HG03045 (cell line): Measurements from ENCODE around the gene P2RY2.
"Not testable (repeated sequence)": the region's sequence is repeated elsewhere in the genome, so short reads cannot be mapped to it uniquely, and the experiment has no call there.

Source experiments
- ATAC-seq: cut with Tn5 transposase; IDR thresholded peaks from one replicate; pipeline ENCODE4 v1.9.1; 2021; ENCODE audit warnings: mild to moderate bottlenecking, moderate library complexity; ENCODE audit not compliant: unreplicated experiment

P2RY2 gene

GRCh38 chr11:73187854-73188253 is 30.2 kb upstream of the P2RY2 start:
- ATAC-seq, result no peak

DNA sequence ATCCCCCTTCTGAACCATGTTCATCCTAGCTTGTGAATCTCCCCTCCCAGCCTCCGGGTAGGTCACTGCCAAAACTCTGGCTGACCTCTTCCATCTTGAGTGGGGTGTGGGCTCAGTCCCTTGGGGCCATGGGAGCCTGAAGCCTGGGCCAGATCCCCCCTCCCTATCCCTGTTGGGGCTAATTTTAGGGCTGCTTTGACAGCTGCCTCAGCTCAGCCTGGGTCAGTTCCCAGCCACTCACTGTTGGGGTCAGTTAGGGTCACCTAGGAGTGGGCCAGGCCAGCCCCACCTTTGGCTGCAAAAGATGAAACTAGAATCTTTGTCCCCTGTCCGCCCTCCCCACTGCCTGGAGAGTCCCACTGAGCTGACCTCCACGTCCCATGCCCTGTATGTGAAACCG is 29.8 kb upstream of the P2RY2 start:
- ATAC-seq, result no peak

GRCh38 chr11:73189315-73189714 is 28.8 kb upstream of the P2RY2 start:
- ATAC-seq, result no peak

DNA sequence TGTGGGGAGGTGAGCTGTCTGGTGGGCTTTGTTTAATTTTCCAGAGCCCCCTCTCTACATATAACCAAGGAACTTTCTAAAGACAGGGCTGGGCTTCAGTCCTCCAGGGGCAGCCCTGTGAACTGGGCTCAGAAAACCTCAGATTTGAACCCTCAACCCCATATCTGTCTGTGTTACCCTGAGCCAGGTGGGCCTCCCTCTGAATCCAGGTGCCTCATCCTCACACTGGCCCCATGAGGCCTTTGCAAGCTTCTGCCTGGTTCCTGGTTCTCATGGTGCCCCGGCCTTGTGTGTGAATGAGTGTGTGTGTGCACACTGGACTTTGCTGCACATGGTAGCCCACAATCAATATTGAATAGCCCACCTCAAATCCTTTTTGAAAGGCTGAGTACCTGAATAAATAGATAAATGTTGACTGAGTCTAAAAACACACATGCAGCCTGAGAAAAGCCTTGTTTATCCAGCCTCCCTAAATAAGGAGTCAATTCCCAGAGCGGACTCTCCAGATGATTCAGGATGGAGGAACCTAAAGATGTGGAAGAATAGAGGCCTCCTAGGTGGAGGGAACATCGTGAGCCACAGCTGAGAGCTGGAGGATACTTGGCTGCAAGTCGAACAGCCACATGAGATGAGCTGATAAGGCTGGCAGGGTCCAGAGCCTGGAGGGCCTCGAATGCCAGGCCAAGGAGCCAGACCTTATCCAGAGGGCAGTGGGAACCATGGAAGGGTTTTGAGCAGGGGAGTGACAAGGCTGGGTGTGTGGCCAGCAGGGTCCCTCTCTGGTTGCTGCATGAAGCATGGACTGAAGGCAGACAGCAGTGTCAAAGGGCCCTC is 28.1 kb upstream of the P2RY2 start:
- ATAC-seq, result no peak

DNA sequence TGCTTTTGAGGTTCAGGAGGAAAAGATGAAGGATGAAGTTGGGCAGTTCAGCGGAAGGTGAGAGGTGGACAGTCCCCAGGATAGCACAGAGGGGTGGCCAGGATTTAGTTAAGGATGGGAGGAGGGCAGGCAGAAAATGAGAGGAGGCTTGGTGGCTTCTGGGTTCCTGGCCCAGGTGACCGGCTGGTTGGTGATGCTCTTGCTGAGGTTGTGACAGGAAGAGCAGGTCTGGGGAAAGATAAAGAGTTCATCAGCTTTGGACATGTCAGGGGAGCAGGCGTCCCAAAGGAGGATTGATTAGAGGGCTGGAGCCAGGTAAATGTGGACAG is 27.6 kb upstream of the P2RY2 start:
- no peak for ATAC-seq

DNA sequence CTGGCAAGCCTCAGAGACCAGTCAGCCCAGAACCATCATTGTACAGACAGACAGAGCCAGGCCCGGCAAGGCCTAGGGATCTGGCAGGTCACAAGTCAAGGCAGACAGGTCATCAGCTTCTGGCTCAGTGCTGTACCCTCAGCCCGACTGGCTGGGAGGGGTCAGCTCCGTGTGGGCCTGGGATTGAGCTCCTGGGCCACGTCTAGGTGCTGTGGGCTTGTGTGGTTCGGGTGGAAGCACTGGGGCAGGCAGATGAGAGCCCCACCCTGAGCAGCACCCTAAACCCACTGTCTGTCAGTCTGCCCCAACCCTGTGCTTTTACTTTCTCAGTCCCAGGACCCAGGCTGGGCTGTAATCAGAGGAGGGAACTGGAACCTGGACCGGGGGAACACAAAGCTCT is 26.9 kb upstream of the P2RY2 start:
- ATAC-seq, result no peak

DNA sequence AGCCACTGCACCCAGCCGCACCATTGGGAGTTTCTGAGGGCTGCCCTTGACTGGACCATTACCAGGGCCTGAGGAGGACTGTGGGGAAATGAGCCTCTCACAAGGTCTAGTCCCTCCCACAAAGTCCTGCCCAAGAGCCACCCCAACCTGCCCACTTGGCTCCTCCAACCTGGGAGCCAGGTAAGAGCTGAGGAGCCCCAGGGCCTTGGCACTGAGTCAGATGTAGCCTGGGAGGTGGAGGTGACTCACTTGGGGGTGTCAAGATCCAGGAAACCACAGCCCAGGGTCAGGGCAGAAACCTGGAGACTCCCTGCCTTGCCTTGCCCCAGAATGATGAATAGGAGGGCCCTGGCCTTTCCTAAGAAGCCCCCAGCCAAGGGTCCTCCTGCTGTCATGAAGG is 25.8 kb upstream of the P2RY2 start:
- no peak for ATAC-seq

- no peak for ATAC-seq
These were observed 24.6 kb upstream of the P2RY2 start for GRCh38 chr11:73193251-73194033.

DNA sequence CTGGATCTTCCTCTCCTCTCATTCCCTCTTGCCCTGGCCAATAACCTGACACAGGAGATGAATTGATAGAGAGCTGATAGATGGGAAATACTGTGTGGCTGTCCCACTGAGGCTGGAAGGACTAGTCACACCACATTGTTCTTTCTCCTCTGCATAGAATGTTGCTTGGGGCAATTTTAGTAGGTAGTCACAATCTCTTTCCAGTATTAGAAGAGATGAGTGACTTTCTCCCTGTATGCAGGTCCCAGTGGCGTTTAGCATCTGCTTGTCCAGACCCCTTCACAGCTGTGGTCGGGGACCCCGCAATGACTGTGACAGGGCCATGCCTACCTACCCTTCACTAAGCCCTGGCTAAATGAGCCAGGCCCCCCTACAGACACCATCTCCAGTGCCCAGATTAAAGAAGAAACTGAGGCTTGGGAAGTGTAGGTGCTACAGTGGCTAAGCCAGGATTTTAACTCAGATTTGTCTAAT is 24.0 kb upstream of the P2RY2 start:
- no peak for ATAC-seq

DNA sequence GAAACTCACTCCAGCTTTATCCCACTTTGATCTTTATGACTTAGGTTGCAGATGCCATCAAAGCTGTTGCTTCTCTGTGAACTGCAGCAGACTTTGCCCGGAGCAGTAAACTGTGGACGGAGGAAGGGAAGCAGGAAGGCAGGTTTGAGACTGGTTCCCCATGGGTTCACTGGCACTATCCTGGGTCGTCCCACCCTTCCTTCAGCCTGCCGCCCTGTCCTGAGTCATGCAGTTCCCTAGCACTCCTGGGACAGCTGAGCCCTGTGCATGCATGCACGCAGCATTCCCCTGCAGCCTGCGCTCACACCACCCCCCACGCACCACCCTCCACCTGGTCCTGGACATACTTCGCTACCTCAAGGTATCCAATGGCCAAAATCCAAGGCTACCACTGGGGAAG is 23.5 kb upstream of the P2RY2 start:
- ATAC-seq, result no peak

DNA sequence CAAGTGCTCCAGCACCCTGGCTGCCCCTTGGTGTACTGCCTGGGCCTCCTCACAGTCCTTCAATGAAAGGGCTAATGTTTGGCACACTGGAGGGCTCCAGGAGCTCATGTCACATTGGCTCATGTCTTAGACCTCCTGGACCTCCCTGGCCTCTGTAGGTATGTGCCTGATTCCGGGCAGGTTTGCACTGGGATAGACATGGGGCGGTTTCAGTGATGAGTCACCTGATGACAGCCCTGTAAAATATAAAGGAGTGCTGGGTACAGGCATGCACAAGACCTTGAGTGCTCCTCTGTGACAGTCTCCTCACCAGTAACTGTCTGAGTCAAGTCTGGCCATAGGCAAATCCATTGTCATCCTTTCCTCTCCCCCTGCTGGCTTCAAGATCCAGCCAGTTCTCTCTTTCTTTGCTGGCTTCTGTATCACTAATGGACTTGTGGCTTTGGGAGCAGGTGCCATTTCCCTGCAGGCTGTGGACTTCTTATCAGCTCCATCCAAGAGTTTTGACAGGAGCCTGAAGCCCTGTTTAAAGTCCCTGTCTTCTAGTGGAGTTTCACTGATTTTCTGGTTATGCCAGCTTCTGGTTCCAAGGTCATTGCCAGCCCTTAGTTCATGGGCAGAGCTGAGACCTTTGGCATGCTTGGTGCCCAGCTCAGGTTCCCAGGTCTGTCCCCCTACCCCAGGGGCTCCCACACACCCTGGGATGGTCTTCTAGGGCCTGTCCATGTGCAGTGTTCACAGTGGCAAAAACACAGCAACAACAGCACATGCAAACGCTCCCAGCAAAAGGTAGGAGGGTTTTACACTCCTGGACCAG is 22.7 kb upstream of the P2RY2 start:
- no peak for ATAC-seq

GRCh38 chr11:73196576-73196975 is 21.5 kb upstream of the P2RY2 start:
- ATAC-seq, result no peak

DNA sequence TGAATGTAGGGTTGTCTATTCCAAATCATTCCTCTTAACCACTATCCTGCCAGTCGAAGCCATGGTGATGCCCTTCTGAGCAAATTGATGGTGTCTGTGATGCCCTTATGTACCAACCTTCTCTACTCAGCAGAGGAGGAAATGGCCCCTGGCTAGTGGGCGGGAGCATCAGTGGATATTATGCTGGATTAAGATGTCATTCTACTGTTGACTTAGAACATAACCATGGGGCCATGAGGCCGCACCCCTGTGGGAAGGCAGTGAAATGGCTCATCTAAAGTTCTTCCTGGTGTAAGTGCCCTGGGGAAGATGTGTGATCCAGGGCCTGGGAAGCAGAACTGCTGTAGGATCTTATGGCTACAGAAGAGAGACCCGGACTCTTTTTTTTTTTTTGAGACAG is 20.7 kb upstream of the P2RY2 start:
- ATAC-seq, result no peak

GRCh38 chr11:73197787-73198186 is 20.3 kb upstream of the P2RY2 start:
- ATAC-seq, result not testable (repeated sequence)

DNA sequence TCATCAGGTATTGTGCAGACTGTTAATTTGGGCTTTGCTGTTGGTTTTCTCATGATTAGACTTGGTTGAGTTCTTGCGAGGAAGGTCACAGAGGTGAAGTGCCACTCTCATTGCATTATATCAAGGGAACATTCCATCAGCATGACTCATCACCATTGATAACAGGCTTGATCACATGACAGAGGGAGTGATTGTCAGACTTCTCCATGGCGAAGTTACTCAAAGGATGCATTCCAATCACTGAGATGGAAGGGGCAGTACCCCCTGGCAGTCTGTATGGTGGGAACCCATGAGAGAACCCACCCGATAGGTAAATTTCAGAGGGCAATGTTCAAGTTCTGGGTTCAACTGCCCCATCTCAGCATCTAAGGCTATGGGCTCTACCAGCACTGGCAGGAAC is 19.4 kb upstream of the P2RY2 start:
- no peak for ATAC-seq

GRCh38 chr11:73199446-73199845 is 18.6 kb upstream of the P2RY2 start:
- ATAC-seq, result no peak

DNA sequence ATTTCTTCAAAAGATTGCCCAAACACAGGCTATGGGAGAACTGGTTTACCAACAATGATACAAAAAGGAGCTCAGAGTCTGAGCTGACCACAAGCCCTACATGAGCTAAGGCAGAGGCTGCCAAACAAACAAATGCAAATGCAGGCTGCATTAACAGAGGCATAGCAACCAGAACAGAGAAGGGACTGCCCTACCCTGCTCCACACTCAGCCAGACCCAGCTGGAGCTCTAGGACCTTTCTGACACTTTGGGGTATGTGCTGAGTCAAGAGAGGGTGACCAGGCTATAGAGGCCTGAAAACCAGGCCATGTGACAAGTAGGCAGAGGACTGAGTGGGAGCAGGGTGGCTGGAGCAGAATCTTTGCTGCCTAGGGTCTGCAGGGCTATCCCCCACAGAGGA is 17.8 kb upstream of the P2RY2 start:
- ATAC-seq, result no peak

- no peak for ATAC-seq
These were observed 16.8 kb upstream of the P2RY2 start for GRCh38 chr11:73201249-73201648.

GRCh38 chr11:73201888-73202780 is 15.9 kb upstream of the P2RY2 start:
- no peak for ATAC-seq

DNA sequence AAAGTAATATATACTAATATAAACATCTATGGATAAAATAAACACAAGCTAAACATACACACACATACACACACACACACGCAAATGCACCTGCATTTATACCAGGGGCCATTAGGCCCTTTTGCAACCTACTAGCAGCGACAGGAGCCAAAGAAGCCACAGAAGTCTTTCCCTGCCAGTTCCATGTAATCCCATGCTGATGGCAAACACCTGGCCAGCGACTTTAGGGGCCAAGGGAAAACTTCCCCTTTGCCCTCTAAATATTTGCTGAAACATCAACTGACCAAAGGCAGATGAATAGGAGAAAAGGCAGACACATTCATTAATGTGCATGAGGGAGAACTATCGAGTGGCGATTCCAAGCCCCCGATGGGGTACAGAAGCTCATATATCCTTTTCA is 14.8 kb upstream of the P2RY2 start:
- ATAC-seq, result no peak
